Measurements from ENCODE around the gene TUBB2A.

DNA sequence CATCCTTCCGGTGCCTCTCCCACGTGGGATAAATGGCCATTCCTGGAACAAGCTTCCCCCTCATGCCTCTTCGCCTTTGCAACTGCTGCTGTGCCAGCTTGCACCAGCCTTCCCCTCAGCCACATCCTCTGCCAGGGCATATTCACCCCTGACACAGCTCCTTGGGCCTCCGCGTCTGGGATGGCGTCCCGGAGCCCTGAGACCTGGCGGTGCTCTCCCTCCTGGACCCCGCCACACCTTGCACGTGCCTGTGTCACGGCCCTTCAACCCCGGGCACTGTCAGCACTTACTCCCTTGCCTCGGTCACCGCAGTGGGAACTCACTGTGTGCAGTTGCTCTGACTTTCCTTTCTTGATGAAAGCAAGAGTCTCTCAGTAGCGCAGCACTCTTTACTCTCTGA is 25.6 kb downstream of the TUBB2A start:
- no peak for TF ChIP-seq POLR2A (IDR thresholded peaks at IDR 0.05)
- TF ChIP-seq, protein P1, sequence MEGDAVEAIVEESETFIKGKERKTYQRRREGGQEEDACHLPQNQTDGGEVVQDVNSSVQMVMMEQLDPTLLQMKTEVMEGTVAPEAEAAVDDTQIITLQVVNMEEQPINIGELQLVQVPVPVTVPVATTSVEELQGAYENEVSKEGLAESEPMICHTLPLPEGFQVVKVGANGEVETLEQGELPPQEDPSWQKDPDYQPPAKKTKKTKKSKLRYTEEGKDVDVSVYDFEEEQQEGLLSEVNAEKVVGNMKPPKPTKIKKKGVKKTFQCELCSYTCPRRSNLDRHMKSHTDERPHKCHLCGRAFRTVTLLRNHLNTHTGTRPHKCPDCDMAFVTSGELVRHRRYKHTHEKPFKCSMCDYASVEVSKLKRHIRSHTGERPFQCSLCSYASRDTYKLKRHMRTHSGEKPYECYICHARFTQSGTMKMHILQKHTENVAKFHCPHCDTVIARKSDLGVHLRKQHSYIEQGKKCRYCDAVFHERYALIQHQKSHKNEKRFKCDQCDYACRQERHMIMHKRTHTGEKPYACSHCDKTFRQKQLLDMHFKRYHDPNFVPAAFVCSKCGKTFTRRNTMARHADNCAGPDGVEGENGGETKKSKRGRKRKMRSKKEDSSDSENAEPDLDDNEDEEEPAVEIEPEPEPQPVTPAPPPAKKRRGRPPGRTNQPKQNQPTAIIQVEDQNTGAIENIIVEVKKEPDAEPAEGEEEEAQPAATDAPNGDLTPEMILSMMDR (IDR thresholded peaks at IDR 0.05), result no peak

Data from tibial nerve (tissue), 3 donors.